Bronchial epithelial cell (primary cell): ENCODE data around the gene C3orf33. TPM values are rescaled to one million over a fixed set of nuclear protein-coding genes. Genes with fewer than 3 reads are reported as not detected.

Source experiments
- DNase-seq: peaks from one replicate; pipeline ENCODE4 v3.0.0-alpha.2; 2010; ENCODE audit warnings: low read depth
- FAIRE-seq: peaks from 2 replicates; lab custom pipeline; 2011; peaks lifted over from hg19 to GRCh38; lab: Jason Lieb, UNC
- H3K27me3 ChIP-seq: 2 replicates; pipeline ENCODE4 v1.5.1; 2011; ENCODE audit warnings: low read length; ENCODE audit not compliant: control insufficient read depth, insufficient read depth
- H3K36me3 ChIP-seq: 2 replicates; pipeline ENCODE4 v1.5.1; 2011; ENCODE audit warnings: low read length; ENCODE audit not compliant: control insufficient read depth, insufficient read depth
- H3K4me3 ChIP-seq: 2 replicates; pipeline ENCODE4 v1.5.1; 2011; ENCODE audit warnings: mild to moderate bottlenecking, low read depth, low read length, control low read depth
- CTCF ChIP-seq: IDR thresholded peaks from 2 replicates; pipeline ENCODE4 v1.5.1; 2011; ENCODE audit warnings: mild to moderate bottlenecking, moderate library complexity, low read length, control low read depth, inconsistent platforms; ENCODE audit not compliant: insufficient read depth, severe bottlenecking
- total RNA-seq: library from RNA; depleted of rRNA; stranded (reverse); fragments of >200 nt; gene quantifications from 2 replicates; pipeline ENCODE4 v1.2.1, GENCODE V29; 2014

C3orf33 gene
- total RNA-seq, 1 donor from 2014 or later = 1.6 TPM

- FAIRE-seq (no peak), DNase-seq (no peak)
- TF ChIP-seq CTCF = no peak
- no peaks in the 10 kb centered on the region for H3K36me3 ChIP-seq
- H3K27me3 ChIP-seq = no peaks in the 10 kb centered on the region
- H3K4me3 ChIP-seq = no peak overlapping the region
Observed at GRCh38 chr3:155790272-155790925, 15.7 kb downstream of the C3orf33 start.

- H3K36me3 ChIP-seq = no peaks in the 10 kb centered on the region
- H3K4me3 ChIP-seq = no peak overlapping the region
- FAIRE-seq (no peak), DNase-seq (no peak)
- TF ChIP-seq CTCF = no peak
- no peaks in the 10 kb centered on the region for H3K27me3 ChIP-seq
Observed at GRCh38 chr3:155785662-155786295, 20.3 kb downstream of the C3orf33 start.

GRCh38 chr3:155782390-155782953 is 23.6 kb downstream of the C3orf33 start:
- no peak for DNase-seq
- H3K36me3 ChIP-seq = no peaks in the 10 kb centered on the region
- no peaks in the 10 kb centered on the region for H3K27me3 ChIP-seq
- no peak for FAIRE-seq
- no peak overlapping the region for H3K4me3 ChIP-seq
- TF ChIP-seq CTCF = no peak

- FAIRE-seq = no peak
- H3K4me3 ChIP-seq = no peak overlapping the region
- H3K27me3 ChIP-seq = no peaks in the 10 kb centered on the region
- TF ChIP-seq CTCF = no peak
- no peaks in the 10 kb centered on the region for H3K36me3 ChIP-seq
- no peak for DNase-seq
Observed at GRCh38 chr3:155780291-155780690, 25.8 kb downstream of the C3orf33 start.

GRCh38 chr3:155778462-155778861 is 27.6 kb downstream of the C3orf33 start:
- Histone ChIP-seq H3K27me3 (no peaks in the 10 kb centered on the region), H3K36me3 (no peaks in the 10 kb centered on the region), H3K4me3 (no peak overlapping the region)
- TF ChIP-seq CTCF = no peak
- FAIRE-seq (no peak), DNase-seq (no peak)
